Measurements from ENCODE around the gene TRAM2. TPM values are rescaled to one million over a fixed set of nuclear protein-coding genes. Genes with fewer than 3 reads are reported as not detected.

TRAM2 gene
- total and polyA plus RNA-seq, 9 of the 15 experiments (the other 6 are each of a cell fraction or from before 2014, with no cell fraction given) = 2.6 to 13.3 (median 8.9) TPM

GRCh38 chr6:52576392-52577021 is 353 bp downstream of the TRAM2 start (continued):
- TF ChIP-seq NKRF (IDR thresholded peaks at IDR 0.05; ENCODE audit: borderline replicate concordance) (0 out of 2 replicates have a peak, but pooled peaks have one; percentile 36), GABPA (tag; conservative IDR thresholded peaks at IDR 0.05; ENCODE audit: low read depth) (no peak), CBX5 (IDR thresholded peaks at IDR 0.05; ENCODE audit: borderline replicate concordance, low read depth) (0 out of 2 replicates have a peak, but pooled peaks have one; percentile 25), DPF2 (IDR thresholded peaks at IDR 0.05) (peak; percentile 19; the same call in 1 of the 2 replicates), RFX1 (IDR thresholded peaks at IDR 0.05) (no peak), ZNF232 (CRISPR knock-in tag; IDR thresholded peaks at IDR 0.05) (no peak), PCBP2 (IDR thresholded peaks at IDR 0.05; ENCODE audit: low read depth, low read length, poor library complexity, severe bottlenecking) (no peak), TCF7 (IDR thresholded peaks at IDR 0.05; ENCODE audit: borderline replicate concordance) (no peak), STAT5B (CRISPR knock-in tag; IDR thresholded peaks at IDR 0.05) (no peak), THRA (IDR thresholded peaks at IDR 0.05) (no peak), SRSF3 (IDR thresholded peaks at IDR 0.05; ENCODE audit: insufficient read depth, low read length) (no peak), SNRNP70 (optimal IDR thresholded peaks at IDR 0.05; ENCODE audit: low read depth, low read length) (no peak), CXXC5 (CRISPR knock-in tag; IDR thresholded peaks at IDR 0.05) (peak; percentile 61; the same call in 1 of the 2 replicates), NFE2 (IDR thresholded peaks at IDR 0.05; ENCODE audit: low read depth) (no peak), SRSF1 (IDR thresholded peaks at IDR 0.05; ENCODE audit: low read depth, low read length) (no peak), KDM2B (CRISPR knock-in tag; IDR thresholded peaks at IDR 0.05) (no peak), NFRKB (IDR thresholded peaks at IDR 0.05; ENCODE audit: low read depth) (no peak), CEBPG (CRISPR knock-in tag; IDR thresholded peaks at IDR 0.05) (peak; percentile 71), CEBPG (tag; conservative IDR thresholded peaks at IDR 0.05 in 1 of 2, IDR thresholded peaks at IDR 0.05 in 1 of 2) (peak; percentile 32 to 48; a peak in 2 of 4 replicates), ETV1 (tag; conservative IDR thresholded peaks at IDR 0.05; ENCODE audit: low read depth) (peak; percentile 32; the same call in 1 of the 2 replicates), ZBTB17 (CRISPR knock-in tag; IDR thresholded peaks at IDR 0.05) (peak; percentile 58; the same call in 1 of the 2 replicates), TGIF2 (CRISPR knock-in tag; IDR thresholded peaks at IDR 0.05) (no peak), IFI16 (CRISPR knock-in tag; IDR thresholded peaks at IDR 0.05) (no peak), ZNF354B (CRISPR knock-in tag; IDR thresholded peaks at IDR 0.05) (no peak)
- TF ChIP-seq, protein P1, sequence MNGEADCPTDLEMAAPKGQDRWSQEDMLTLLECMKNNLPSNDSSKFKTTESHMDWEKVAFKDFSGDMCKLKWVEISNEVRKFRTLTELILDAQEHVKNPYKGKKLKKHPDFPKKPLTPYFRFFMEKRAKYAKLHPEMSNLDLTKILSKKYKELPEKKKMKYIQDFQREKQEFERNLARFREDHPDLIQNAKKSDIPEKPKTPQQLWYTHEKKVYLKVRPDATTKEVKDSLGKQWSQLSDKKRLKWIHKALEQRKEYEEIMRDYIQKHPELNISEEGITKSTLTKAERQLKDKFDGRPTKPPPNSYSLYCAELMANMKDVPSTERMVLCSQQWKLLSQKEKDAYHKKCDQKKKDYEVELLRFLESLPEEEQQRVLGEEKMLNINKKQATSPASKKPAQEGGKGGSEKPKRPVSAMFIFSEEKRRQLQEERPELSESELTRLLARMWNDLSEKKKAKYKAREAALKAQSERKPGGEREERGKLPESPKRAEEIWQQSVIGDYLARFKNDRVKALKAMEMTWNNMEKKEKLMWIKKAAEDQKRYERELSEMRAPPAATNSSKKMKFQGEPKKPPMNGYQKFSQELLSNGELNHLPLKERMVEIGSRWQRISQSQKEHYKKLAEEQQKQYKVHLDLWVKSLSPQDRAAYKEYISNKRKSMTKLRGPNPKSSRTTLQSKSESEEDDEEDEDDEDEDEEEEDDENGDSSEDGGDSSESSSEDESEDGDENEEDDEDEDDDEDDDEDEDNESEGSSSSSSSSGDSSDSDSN (IDR thresholded peaks at IDR 0.05; ENCODE audit: borderline replicate concordance in 1 of 2, low read depth in 2 of 2, low read length in 2 of 2) = no peak
